Tibial nerve (tissue), 4 donors: ENCODE results near the gene NMRK2. TPM values are rescaled to one million over a fixed set of nuclear protein-coding genes. Genes with fewer than 3 reads are reported as not detected.
"Not testable (repeated sequence)": the region's sequence is repeated elsewhere in the genome, so short reads cannot be mapped to it uniquely, and the experiment has no call there.

ENCODE experiments used
- DNase-seq, 2 donors: peaks; one replicate each; pipeline ENCODE4 v3.0.0-alpha.2; 2019; ENCODE audit warnings: low spot score in 2 of 2
- H3K27ac ChIP-seq, 4 donors: fragments of 200-600 bp; sonication (generic) in 3 of 4; one replicate each; pipeline ENCODE4 v1.5.1; 2017 to 2019; ENCODE audit warnings: mild to moderate bottlenecking in 1 of 4
- H3K27me3 ChIP-seq, 2 donors: fragments of 200-600 bp; sonication (generic) in 1 of 2; one replicate each; pipeline versions ENCODE4 v1.5.1 to v1.6.0; 2017 to 2019
- H3K36me3 ChIP-seq, 3 donors: fragments of 200-600 bp; sonication (generic); one replicate each; pipeline ENCODE4 v1.5.1; 2018 to 2019
- H3K4me1 ChIP-seq, 4 donors: fragments of 200-600 bp; sonication (generic) in 3 of 4; one replicate each; pipeline ENCODE4 v1.5.1; 2017 to 2019
- H3K4me3 ChIP-seq, 4 donors: fragments of 200-600 bp; sonication (generic) in 3 of 4; one replicate each; pipeline ENCODE4 v1.5.1; 2017 to 2019; ENCODE audit warnings: mild to moderate bottlenecking in 1 of 4, moderate library complexity in 1 of 4
- H3K9me3 ChIP-seq, 4 donors: fragments of 200-600 bp; sonication (generic) in 3 of 4; one replicate each; pipeline ENCODE4 v1.5.1; 2017 to 2019
- EP300 ChIP-seq, 2 donors: sonication (generic); formaldehyde crosslinking; IDR thresholded peaks; one replicate each; pipeline ENCODE4 v1.6.1; 2017; ENCODE audit warnings: antibody characterized with exemption in 2 of 2, mild to moderate bottlenecking in 1 of 2
- POLR2A ChIP-seq, 2 donors: fragments of 450-650 bp; IDR thresholded peaks; one replicate each; pipeline ENCODE4 v1.6.1; 2017; ENCODE audit warnings: antibody characterized with exemption in 2 of 2, mild to moderate bottlenecking in 2 of 2, moderate library complexity in 2 of 2
- WGBS, 2 donors: methylation state at CpG; one replicate each; pipeline ENCODE4 v1.1.5; 2018; 5-methylcytosine and 5-hydroxymethylcytosine counted together
- total RNA-seq, 4 donors: library from RNA; depleted of rRNA; stranded (reverse); fragments of >200 nt; gene quantifications; one replicate each; pipeline ENCODE4 v1.1.0, GENCODE V29; 2016
- TF ChIP-seq, protein P1 (sequence below), 5 experiments: fragments of 200-600 bp in 3 of 5; fragments of 450-650 bp in 2 of 5; sonication (generic) in 3 of 5; IDR thresholded peaks; one replicate each; pipeline ENCODE4 v1.5.1; 2016 to 2019; ENCODE audit warnings: antibody characterized with exemption in 5 of 5, mild to moderate bottlenecking in 3 of 5, moderate library complexity in 2 of 5

Gene NMRK2
- total RNA-seq, 4 donors from 2014 or later, result not detected

DNA sequence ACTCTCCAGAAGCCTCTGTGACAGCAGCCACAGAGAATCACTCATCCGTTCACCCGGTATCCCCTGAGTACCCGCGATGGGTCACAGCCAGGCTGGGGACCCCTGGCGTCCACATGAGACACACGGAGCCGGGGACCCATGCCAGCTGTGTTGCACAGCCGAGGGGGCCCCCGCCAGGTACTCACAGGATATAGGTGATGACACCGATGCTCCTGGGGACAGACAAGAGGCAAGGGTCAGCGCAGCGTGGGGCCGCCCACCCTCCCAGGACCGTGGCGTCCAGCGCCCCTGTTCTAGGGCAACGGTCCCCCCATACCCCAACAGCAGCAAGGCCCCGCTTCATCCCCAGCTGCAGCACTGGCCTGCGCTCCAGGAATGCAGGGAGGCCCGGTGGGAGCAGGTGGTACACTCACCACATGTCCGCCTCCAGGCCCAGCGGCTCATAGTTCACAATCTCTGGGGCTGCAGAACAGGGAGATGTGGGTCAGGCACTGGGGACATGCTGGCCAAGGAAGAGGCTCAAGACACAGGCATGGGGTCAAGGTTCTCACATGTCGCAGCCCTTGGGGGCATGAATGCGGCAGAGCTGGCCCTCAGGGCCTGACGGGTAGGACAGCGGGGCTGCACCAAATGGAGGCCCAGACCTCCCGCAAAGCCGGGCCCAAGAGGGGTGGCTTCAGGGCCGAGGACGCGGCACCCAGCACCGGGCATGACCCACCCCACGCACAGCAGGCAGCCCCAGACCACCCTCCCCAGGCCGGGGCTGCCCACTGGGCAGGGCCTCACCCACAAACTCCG lies 30.8 kb downstream of the NMRK2 start:
- no peak for DNase-seq
- no peaks in the 10 kb centered on the region for H3K27me3 ChIP-seq
- no peak overlapping the region for H3K4me3 ChIP-seq
- no peak overlapping the region for H3K27ac ChIP-seq
- no peaks in the 10 kb centered on the region for H3K9me3 ChIP-seq
- TF ChIP-seq, protein P1, sequence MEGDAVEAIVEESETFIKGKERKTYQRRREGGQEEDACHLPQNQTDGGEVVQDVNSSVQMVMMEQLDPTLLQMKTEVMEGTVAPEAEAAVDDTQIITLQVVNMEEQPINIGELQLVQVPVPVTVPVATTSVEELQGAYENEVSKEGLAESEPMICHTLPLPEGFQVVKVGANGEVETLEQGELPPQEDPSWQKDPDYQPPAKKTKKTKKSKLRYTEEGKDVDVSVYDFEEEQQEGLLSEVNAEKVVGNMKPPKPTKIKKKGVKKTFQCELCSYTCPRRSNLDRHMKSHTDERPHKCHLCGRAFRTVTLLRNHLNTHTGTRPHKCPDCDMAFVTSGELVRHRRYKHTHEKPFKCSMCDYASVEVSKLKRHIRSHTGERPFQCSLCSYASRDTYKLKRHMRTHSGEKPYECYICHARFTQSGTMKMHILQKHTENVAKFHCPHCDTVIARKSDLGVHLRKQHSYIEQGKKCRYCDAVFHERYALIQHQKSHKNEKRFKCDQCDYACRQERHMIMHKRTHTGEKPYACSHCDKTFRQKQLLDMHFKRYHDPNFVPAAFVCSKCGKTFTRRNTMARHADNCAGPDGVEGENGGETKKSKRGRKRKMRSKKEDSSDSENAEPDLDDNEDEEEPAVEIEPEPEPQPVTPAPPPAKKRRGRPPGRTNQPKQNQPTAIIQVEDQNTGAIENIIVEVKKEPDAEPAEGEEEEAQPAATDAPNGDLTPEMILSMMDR (IDR thresholded peaks at IDR 0.05), result no peak
- TF ChIP-seq EP300 (IDR thresholded peaks at IDR 0.05) (no peak), POLR2A (IDR thresholded peaks at IDR 0.05) (no peak)
- WGBS, 2 donors, result 91 to 93% methylated on average over 18 to 24 of the region's 35 CpGs
- H3K36me3 ChIP-seq, result peaks cover 13 to 94% (median 47%) of the 10 kb centered on the region in 3 donors
- H3K4me1 ChIP-seq, result peaks cover 0 to 34% (median 10%) of the 10 kb centered on the region in 4 donors

DNA sequence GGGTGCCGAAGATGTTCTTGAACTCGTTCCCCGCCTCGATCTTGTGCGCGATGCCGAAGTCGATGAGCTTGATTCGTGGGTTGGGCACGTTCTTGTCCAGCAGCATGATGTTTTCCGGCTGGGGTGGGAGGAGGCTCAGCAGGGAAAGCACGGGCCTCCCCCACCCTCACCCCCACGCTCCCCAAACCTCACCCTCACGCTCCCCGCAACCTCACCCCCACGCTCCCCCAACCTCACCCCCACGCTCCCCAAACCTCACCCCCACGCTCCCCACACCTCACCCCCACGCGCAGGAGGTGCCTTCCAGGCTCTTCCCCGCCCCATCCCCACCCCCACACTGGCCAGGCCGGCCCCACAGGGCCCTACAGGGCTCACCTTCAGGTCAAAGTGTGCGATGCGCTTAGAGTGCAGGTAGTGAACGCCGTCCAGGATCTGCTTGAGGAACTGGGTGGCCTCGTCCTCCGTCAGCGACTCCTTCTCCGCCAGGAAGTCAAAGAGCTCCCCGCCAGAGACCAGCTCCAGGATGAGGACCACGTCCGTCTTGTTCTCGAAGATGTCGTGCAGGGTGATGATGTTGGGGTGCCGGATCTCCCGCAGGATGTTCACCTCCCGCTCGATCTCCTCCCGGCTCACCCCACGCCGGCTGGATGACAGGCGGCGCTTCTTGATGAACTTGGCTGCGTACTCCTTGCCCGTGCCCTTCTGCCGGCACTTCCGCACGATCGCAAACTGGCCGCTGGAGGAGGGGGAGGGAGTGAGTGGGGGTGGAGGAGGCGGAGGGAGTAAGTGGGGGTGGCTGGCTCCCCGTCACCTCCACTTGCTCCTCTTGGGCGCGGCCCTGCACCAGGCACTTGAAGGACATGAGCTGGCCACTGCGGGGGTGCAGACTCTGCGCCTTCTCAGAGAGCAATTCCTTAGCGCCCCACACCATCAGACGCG lies 31.7 kb downstream of the NMRK2 start:
- Histone ChIP-seq H3K4me1 (peaks cover 3 to 42% (median 18%) of the 10 kb centered on the region in 4 donors), H3K27ac (no peak overlapping the region), H3K4me3 (no peak overlapping the region), H3K9me3 (no peaks in the 10 kb centered on the region), H3K36me3 (peaks cover 13 to 86% (median 38%) of the 10 kb centered on the region in 3 donors), H3K27me3 (no peaks in the 10 kb centered on the region)
- WGBS, 2 donors, result 86 to 93% methylated on average over 53 to 58 of the region's 60 CpGs
- no peak for DNase-seq
- TF ChIP-seq POLR2A (IDR thresholded peaks at IDR 0.05), result no peak

DNA sequence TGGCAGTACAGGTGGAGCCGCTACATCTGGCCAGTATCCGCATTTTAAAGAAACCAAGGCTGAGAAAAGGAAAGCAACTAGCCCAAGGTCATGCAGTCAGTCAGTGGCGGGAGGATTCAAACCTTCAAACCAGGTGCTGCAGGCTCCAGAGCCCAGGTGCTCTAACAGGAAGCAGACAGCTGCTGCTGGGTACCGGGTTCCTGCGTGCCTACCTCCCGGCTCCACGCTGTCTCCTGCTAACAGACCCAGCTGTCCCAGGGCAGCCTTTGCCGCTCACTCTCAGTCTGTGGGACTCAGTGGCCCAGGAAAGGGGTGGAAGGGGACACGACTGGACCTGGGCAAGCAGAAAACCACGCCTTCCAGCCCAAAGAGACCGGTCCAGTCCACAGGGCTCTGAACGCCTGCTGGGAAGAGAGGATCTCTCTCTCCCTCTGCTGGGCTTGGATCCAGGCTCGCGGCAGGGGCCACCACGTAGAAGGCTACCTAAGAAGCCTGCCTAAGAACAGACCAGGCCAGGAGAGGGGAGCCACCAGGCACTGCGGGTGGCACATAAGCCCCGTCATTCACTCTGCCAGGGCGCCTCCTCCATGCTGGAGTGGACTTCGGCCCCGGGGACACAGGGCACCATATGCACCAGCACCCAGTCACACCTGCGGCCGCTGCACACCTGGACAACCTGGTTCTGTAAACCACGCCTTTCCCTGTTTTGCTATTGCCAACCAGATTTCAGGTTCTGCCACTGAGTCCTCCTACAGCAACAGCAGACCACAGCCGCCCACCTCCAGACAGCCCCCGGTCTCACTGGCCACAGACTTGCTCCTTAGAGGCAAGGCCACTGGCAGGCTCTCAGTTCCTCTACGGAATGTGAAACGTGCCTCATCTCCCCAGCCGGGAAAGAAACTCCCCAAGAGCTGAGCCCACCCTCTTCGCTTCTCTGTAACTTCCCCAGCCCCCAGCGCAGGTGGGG lies 33.5 kb downstream of the NMRK2 start:
- 86 to 87% methylated on average over 29 to 30 of the region's 30 CpGs for WGBS, 2 donors

DNA sequence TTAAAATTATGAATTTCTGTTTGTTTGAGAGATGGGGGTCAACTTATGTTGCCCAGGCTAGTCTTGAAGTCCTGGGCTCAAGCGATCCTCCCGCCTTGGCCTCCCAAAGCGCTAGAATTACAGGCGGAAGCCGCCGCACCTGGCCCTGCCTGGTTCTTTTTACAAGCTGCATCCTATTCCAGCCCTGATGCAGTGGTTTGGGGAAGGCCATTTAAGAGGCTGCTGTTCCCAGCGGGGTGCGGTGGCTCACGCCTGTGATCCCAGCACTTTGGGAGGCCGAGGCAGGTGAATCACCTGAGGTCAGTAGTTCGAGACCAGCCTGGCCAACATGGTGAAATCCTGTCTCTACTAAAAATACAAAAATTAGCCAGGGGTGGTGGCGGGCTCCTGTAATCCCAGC lies 35.1 kb downstream of the NMRK2 start:
- not testable (repeated sequence) for H3K4me3 ChIP-seq, H3K9me3 ChIP-seq, H3K27me3 ChIP-seq, DNase-seq
- 86 to 94% methylated on average over 12 of the region's 12 CpGs for WGBS, 2 donors
- Histone ChIP-seq H3K4me1 (peaks cover 3 to 53% (median 25%) of the 10 kb centered on the region in 4 donors), H3K27ac (peak overlapping the region; percentile 91 to 98 (median 96)), H3K36me3 (peaks cover 3 to 52% (median 11%) of the 10 kb centered on the region in 3 donors)

More for the DNA sequence above, 33.5 kb downstream of the NMRK2 start:
- no peaks in the 10 kb centered on the region for H3K9me3 ChIP-seq
- no peak for DNase-seq
- H3K27me3 ChIP-seq, result no peaks in the 10 kb centered on the region
- peaks cover 3 to 51% (median 23%) of the 10 kb centered on the region in 4 donors for H3K4me1 ChIP-seq
- TF ChIP-seq POLR2A (IDR thresholded peaks at IDR 0.05) (no peak), EP300 (IDR thresholded peaks at IDR 0.05) (no peak)
- TF ChIP-seq, protein P1 (IDR thresholded peaks at IDR 0.05), result no peak
- peaks cover 7 to 67% (median 25%) of the 10 kb centered on the region in 3 donors for H3K36me3 ChIP-seq
- no peak overlapping the region for H3K4me3 ChIP-seq
- peak overlapping the region in 3 of 4 donors; percentile 95 to 98 (median 98) for H3K27ac ChIP-seq

DNA sequence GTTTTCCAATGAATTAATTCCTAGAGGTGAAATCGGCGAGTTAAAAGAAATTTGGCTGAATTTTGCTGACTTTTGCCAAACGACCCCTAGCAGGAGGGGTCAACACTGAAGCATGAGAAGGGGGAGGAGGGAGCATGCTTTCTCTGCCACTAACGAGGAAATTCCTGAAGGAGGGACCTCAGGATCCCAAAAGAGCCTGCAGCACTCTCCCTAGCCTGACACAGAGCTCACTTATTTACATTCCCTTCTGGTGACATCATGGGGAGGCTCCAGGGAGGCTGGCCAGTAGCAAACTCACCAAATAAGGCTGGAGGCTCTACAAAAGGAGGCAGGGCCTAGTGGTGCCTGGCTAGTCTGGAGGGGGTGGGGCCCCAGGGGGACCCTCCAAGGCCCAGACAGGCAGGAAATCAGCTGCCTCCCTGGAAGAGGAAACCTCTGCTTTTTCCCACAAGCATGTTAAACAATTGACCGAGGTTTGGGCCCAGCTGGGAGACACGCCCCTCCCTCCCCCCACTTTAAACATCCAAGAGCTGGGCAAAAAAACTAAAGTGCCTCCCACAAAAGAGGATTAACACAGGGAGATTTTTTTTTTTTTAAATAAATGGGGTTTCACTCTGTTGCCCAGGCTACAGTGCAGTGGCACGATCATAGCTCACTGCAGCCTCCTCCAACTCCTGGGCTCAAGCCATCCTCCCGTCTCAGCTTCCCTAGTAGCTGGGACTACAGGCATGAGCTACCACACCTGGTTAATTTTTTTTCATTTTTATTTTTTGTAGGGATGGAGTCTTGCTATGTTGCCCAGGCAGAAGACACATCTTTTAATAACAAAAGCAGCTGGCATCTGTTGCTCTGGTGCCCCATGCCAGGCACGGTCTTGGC lies 35.9 kb downstream of the NMRK2 start:
- H3K27ac ChIP-seq, result peak overlapping the region; percentile 91 to 98 (median 96)
- H3K9me3 ChIP-seq, result no peaks in the 10 kb centered on the region
- H3K4me1 ChIP-seq, result peaks cover 3 to 53% (median 25%) of the 10 kb centered on the region in 4 donors
- H3K4me3 ChIP-seq, result peak overlapping the region in 1 of 4 donors; percentile 77
- no peaks in the 10 kb centered on the region for H3K27me3 ChIP-seq
- 9 to 14% methylated on average over 9 of the region's 9 CpGs for WGBS, 2 donors
- H3K36me3 ChIP-seq, result peaks cover 3 to 44% (median 4%) of the 10 kb centered on the region in 3 donors
- peak in 1 of 2 donors; percentile 56 for TF ChIP-seq POLR2A (IDR thresholded peaks at IDR 0.05)
- TF ChIP-seq, protein P1 (IDR thresholded peaks at IDR 0.05), result no peak
- TF ChIP-seq EP300 (IDR thresholded peaks at IDR 0.05), result peak; percentile 48 to 86
- peak; percentile 79 to 86 for DNase-seq
